Activated naive CD8-positive, alpha-beta T cell (primary cell): ENCODE measurements around the gene RIPPLY3.
"Not testable (repeated sequence)": the region's sequence is repeated elsewhere in the genome, so short reads cannot be mapped to it uniquely, and the experiment has no call there.

Source experiments
- H3K27ac Mint-ChIP-seq: one replicate; pipeline ENCODE4 v1.8.0; 2021; ENCODE audit warnings: mixed read lengths
- H3K27me3 Mint-ChIP-seq: one replicate; pipeline ENCODE4 v1.8.0; 2021; ENCODE audit warnings: mixed read lengths
- H3K36me3 Mint-ChIP-seq: one replicate; pipeline ENCODE4 v1.8.0; 2021; ENCODE audit warnings: mixed read lengths
- H3K4me1 Mint-ChIP-seq: one replicate; pipeline ENCODE4 v1.8.0; 2021; ENCODE audit warnings: low read depth, mixed read lengths
- H3K4me3 Mint-ChIP-seq: one replicate; pipeline ENCODE4 v1.8.0; 2021; ENCODE audit warnings: mild to moderate bottlenecking, mixed read lengths
- H3K9me3 Mint-ChIP-seq: one replicate; pipeline ENCODE4 v1.8.0; 2021; ENCODE audit warnings: low read depth, mixed read lengths

Gene RIPPLY3

DNA sequence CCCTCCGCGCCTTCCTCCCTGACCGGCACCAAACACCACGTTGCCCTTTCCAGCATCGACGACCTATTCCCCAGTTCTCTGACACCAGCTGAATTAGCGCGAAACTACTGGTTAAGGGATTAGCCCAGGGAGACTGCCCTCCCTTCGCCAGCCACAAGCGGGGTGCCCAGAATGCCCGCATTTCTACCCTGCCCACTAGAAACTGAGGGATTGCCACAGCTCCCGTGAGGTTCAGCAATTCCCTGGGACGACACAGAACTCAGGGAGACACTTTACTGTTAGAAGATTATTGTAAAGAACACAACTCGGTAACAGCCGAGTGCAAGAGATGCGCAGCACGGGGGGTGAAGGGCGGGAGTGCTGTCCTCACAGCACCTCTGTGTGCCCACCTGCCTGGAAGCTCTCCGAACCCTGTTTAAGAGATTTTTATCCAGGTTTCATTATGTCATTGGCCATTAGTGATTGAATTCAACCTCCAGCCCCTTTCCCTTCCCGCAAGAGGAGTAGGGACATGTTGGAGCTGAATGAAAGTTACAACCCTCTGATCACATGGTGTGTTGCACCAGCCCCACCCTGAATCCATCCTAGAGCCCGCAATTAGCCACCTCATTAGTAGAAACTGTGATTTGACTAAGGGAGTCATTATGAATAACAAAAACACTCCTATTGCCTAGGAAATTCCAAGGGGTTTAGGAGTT is 15.8 kb upstream of the RIPPLY3 start:
- no peaks in the 10 kb centered on the region for H3K9me3 Mint-ChIP-seq
- no peaks in the 10 kb centered on the region for H3K27me3 Mint-ChIP-seq
- no peaks in the 10 kb centered on the region for H3K36me3 Mint-ChIP-seq
- peak overlapping the region; percentile 88 for H3K4me3 Mint-ChIP-seq
- peaks cover 32% of the 10 kb centered on the region for H3K4me1 Mint-ChIP-seq
- H3K27ac Mint-ChIP-seq, result peak overlapping the region; percentile 89

- no peaks in the 10 kb centered on the region for H3K36me3 Mint-ChIP-seq
- peaks cover 16% of the 10 kb centered on the region for H3K4me1 Mint-ChIP-seq
- no peak overlapping the region for H3K4me3 Mint-ChIP-seq
- no peaks in the 10 kb centered on the region for H3K9me3 Mint-ChIP-seq
- no peaks in the 10 kb centered on the region for H3K27me3 Mint-ChIP-seq
- no peak overlapping the region for H3K27ac Mint-ChIP-seq
Measured at GRCh38 chr21:36992671-36993070, 13.8 kb upstream of the RIPPLY3 start.

- Mint-ChIP-seq H3K36me3 (no peaks in the 10 kb centered on the region), H3K27me3 (no peaks in the 10 kb centered on the region), H3K27ac (no peak overlapping the region), H3K4me1 (peaks cover 2% of the 10 kb centered on the region), H3K9me3 (no peaks in the 10 kb centered on the region), H3K4me3 (no peak overlapping the region)
Measured at GRCh38 chr21:36994501-36995158, 11.9 kb upstream of the RIPPLY3 start.

- not testable (repeated sequence) for H3K27ac Mint-ChIP-seq, H3K4me3 Mint-ChIP-seq, H3K9me3 Mint-ChIP-seq, H3K36me3 Mint-ChIP-seq, H3K4me1 Mint-ChIP-seq, H3K27me3 Mint-ChIP-seq
Measured at GRCh38 chr21:36995285-36995684, 11.2 kb upstream of the RIPPLY3 start.

DNA sequence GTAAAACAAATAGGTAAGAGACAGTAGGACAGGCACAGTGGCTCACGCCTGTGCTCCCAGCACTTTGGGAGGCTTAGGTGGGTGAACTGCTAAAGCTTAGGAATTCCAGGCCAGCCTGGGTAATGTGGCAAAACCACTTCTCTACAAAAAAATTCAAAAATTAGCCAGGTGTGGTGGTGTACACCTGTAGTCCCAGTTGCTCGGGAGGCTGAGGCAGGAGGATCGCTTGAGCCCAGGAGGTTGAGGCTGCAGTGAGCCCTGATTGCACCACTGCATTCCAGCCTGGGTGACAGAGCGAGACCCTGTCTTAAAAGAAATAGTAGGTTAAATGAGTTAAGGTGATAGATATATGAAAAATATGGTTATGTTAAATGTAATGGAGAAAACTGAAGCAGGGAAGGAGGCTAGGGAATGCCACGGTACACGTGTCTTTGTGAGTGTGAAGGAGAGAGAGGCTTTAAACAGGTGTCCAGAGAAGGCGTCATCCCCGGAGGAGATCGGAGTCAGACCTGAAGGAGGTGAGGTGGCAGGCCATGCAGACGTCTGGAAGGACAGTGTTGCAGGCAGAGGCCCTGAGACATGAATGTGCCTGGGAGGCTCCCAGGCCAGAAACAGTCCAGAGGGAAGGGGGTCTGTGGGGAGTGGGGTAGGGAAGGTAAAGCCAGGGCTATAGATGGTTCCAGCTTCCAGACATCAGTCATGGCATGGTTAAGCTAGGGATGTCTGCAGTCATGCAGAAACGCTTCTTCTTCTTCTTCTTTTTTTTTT is 7.2 kb upstream of the RIPPLY3 start:
- Mint-ChIP-seq H3K9me3 (no peaks in the 10 kb centered on the region), H3K4me1 (peaks cover 11% of the 10 kb centered on the region), H3K27me3 (no peaks in the 10 kb centered on the region), H3K4me3 (no peak overlapping the region), H3K27ac (no peak overlapping the region), H3K36me3 (no peaks in the 10 kb centered on the region)

DNA sequence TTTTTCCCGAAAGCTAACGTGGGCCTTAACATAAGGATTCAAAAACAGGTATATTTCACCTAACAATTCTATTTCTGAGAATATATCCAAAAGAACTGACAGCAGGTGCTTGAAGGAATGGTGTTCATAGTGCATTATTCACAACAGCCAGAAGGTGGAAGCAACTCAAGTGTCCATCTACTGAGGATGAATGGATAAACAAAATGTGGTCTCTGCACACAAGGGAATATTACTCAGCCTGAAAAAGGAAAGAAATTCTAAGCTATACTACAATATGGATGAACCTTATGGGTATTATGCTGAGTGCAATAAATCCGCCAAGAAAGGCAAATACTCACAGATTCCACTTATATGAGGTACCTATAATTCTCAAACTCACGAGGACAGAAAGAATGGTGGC is 6.1 kb upstream of the RIPPLY3 start:
- no peak overlapping the region for H3K4me3 Mint-ChIP-seq
- H3K27me3 Mint-ChIP-seq, result no peaks in the 10 kb centered on the region
- H3K27ac Mint-ChIP-seq, result no peak overlapping the region
- peaks cover 11% of the 10 kb centered on the region for H3K4me1 Mint-ChIP-seq
- no peaks in the 10 kb centered on the region for H3K9me3 Mint-ChIP-seq
- no peaks in the 10 kb centered on the region for H3K36me3 Mint-ChIP-seq

- no peak overlapping the region for H3K4me3 Mint-ChIP-seq
- peak overlapping the region; percentile 28 for H3K27ac Mint-ChIP-seq
- peaks cover 11% of the 10 kb centered on the region for H3K4me1 Mint-ChIP-seq
- H3K9me3 Mint-ChIP-seq, result no peaks in the 10 kb centered on the region
- H3K27me3 Mint-ChIP-seq, result no peaks in the 10 kb centered on the region
- H3K36me3 Mint-ChIP-seq, result no peaks in the 10 kb centered on the region
Measured at GRCh38 chr21:37001441-37001840, 5.1 kb upstream of the RIPPLY3 start.

DNA sequence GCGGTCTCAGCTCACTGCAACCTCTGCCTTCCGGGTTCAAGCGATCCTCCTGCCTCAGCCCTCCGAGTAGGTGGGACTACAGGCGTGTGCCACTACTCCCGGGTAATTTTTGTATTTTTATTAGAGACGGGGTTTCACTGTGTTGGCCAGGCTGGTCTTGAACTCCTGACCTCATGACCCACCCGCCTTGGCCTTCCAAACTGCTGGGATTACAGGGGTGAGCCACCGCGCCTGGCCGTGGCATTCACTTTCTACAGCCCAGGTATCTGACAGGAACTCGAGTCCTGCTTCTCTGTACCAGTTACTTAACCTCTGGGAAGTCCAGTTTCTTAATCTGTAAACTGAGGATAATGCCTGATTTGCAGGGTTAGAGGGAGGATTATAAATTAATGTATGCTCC is 3.7 kb upstream of the RIPPLY3 start:
- not testable (repeated sequence) for H3K27ac Mint-ChIP-seq, H3K27me3 Mint-ChIP-seq, H3K36me3 Mint-ChIP-seq, H3K4me3 Mint-ChIP-seq, H3K9me3 Mint-ChIP-seq
- peaks cover 16% of the 10 kb centered on the region for H3K4me1 Mint-ChIP-seq

GRCh38 chr21:37003917-37004316 is 2.6 kb upstream of the RIPPLY3 start:
- not testable (repeated sequence) for H3K4me3 Mint-ChIP-seq, H3K27ac Mint-ChIP-seq, H3K27me3 Mint-ChIP-seq, H3K36me3 Mint-ChIP-seq, H3K9me3 Mint-ChIP-seq
- peaks cover 16% of the 10 kb centered on the region for H3K4me1 Mint-ChIP-seq

GRCh38 chr21:37005548-37006485 is 685 bp upstream of the RIPPLY3 start:
- Mint-ChIP-seq H3K9me3 (no peaks in the 10 kb centered on the region), H3K36me3 (no peaks in the 10 kb centered on the region), H3K4me3 (peak overlapping the region; percentile 47), H3K27me3 (peaks cover 13% of the 10 kb centered on the region), H3K4me1 (peaks cover 22% of the 10 kb centered on the region), H3K27ac (no peak overlapping the region)

DNA sequence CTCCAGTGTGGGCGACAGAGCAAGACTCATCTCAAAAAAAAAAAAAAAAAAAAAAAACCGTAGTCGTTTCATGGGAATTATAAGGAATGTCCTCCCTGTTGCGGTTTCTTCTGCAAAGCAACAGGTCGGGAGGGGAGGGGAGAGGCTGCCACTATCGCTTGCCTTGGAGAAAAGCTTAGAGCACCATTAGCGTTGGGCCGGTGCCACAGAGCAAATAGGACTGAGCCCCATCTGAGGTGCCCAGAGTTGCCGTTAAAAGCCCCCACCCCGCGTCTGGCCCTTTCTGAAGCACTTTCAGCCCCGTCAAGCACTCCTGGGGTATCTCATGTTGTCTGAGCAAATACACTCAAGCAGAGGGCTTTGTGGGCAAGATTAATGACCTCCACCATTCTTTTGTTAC is 2.2 kb downstream of the RIPPLY3 start:
- Mint-ChIP-seq H3K4me1 (peaks cover 13% of the 10 kb centered on the region), H3K9me3 (no peaks in the 10 kb centered on the region), H3K4me3 (no peak overlapping the region), H3K27ac (no peak overlapping the region), H3K36me3 (no peaks in the 10 kb centered on the region), H3K27me3 (peaks cover 21% of the 10 kb centered on the region)

GRCh38 chr21:37009740-37010341 is 3.3 kb downstream of the RIPPLY3 start:
- Mint-ChIP-seq H3K4me1 (peaks cover 13% of the 10 kb centered on the region), H3K9me3 (no peaks in the 10 kb centered on the region), H3K36me3 (no peaks in the 10 kb centered on the region), H3K27ac (no peak overlapping the region), H3K4me3 (peak overlapping the region; percentile 63), H3K27me3 (peaks cover 24% of the 10 kb centered on the region)

DNA sequence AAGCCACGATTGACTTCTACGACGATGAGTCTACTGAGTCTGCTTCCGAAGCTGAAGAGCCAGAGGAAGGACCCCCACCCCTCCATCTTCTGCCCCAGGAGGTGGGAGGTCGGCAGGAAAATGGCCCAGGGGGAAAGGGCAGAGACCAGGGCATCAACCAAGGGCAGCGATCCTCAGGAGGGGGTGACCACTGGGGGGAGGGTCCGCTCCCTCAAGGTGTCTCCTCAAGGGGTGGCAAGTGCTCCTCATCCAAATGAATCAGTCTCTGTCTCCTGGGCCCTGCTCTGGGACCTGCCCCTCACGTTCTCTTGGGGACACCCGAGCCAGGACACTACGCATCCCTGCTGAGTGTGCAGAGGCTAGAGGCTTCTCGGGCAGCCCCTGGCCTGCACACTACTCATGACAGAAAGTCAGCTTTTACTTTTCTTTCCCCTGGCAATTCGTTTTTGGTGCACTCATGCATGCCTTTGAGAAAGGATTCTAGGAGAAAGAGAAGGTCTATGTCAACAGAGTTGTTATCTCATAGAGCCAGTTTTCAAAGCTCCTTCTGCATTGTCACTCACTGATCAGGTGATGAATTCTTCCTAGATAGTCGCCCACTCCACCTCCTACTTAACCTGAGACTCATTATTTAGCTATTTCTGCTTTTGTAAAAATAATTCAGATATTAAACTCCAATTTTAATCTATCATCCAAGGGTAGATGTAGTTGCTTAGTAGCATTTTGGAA is 11.6 kb downstream of the RIPPLY3 start:
- no peak overlapping the region for H3K4me3 Mint-ChIP-seq
- H3K36me3 Mint-ChIP-seq, result no peaks in the 10 kb centered on the region
- H3K27ac Mint-ChIP-seq, result no peak overlapping the region
- H3K4me1 Mint-ChIP-seq, result no peaks in the 10 kb centered on the region
- no peaks in the 10 kb centered on the region for H3K9me3 Mint-ChIP-seq
- H3K27me3 Mint-ChIP-seq, result peaks cover 5% of the 10 kb centered on the region

- Mint-ChIP-seq H3K27me3 (no peaks in the 10 kb centered on the region), H3K4me3 (no peak overlapping the region), H3K4me1 (no peaks in the 10 kb centered on the region), H3K27ac (no peak overlapping the region), H3K9me3 (no peaks in the 10 kb centered on the region), H3K36me3 (no peaks in the 10 kb centered on the region)
Measured at GRCh38 chr21:37026499-37026898, 20.0 kb downstream of the RIPPLY3 start.
